Activated CD4-positive, alpha-beta T cell treated with anti-CD3 and anti-CD28 coated beads, Interleukin-2, amount 50 U/mL, for 48 hours (primary cell): ENCODE data around the gene PPP1R9B.

Source experiments
- DNase-seq, 2 experiments: peaks; one replicate each; pipeline ENCODE4 v3.0.0-alpha.2; 2020

PPP1R9B gene

GRCh38 chr17:50087912-50088405 is 62.5 kb downstream of the PPP1R9B start:
- DNase-seq, result no peak

- peak; percentile 81 to 84 for DNase-seq
Measured at GRCh38 chr17:50087246-50087911, 63.1 kb downstream of the PPP1R9B start.
